K562 (cell line): Measurements from ENCODE around the gene ROR2. TPM values are rescaled to one million over a fixed set of nuclear protein-coding genes. Genes with fewer than 3 reads are reported as not detected.

Source experiments
- ARID4B ChIP-seq: sonication (generic); formaldehyde crosslinking; IDR thresholded peaks from 2 replicates; pipeline ENCODE4 v1.8.0; 2022; ENCODE audit warnings: mild to moderate bottlenecking, missing genetic modification reagents
- ATF3 ChIP-seq, 2 experiments: fragments of 450-650 bp in 1 of 2; sonication (generic) in 1 of 2; formaldehyde crosslinking in 1 of 2; IDR thresholded peaks in 1 of 2; conservative IDR thresholded peaks in 1 of 2; 2 replicates each; pipeline versions ENCODE4 v1.6.1 to v1.8.1; 2016 to 2023; ENCODE audit warnings: mild to moderate bottlenecking in 2 of 2, moderate library complexity in 2 of 2, inconsistent platforms in 1 of 2, missing genetic modification reagents in 1 of 2
- BHLHE40 ChIP-seq: IDR thresholded peaks from 2 replicates; pipeline ENCODE4 v1.6.1; 2011; ENCODE audit warnings: low read length, improper control_type of control experiment
- CCNT2 ChIP-seq: IDR thresholded peaks from 2 replicates; pipeline ENCODE4 v1.6.1; 2011; ENCODE audit warnings: borderline replicate concordance, low read depth, mild to moderate bottlenecking, moderate library complexity, mixed read lengths, low read length; ENCODE audit not compliant: insufficient read length; ENCODE audit errors: extremely low read depth
- ELF4 ChIP-seq: fragments of 450-650 bp; formaldehyde crosslinking; IDR thresholded peaks from 2 replicates; pipeline ENCODE4 v1.4.0; 2022; ENCODE audit warnings: missing genetic modification characterization
- HNRNPUL1 ChIP-seq: fragments of 200-400 bp; formaldehyde crosslinking; IDR thresholded peaks from 2 replicates; pipeline ENCODE4 v1.6.1; 2017; ENCODE audit warnings: low read length
- ILK ChIP-seq: fragments of 450-650 bp; IDR thresholded peaks from 2 replicates; pipeline ENCODE4 v1.6.1; 2016; ENCODE audit warnings: missing genetic modification characterization, low read depth, mild to moderate bottlenecking, missing compliant biosample characterization, moderate library complexity, borderline replicate concordance
- JUN ChIP-seq, 2 experiments: sonication (generic) in 1 of 2; formaldehyde crosslinking in 1 of 2; IDR thresholded peaks; 2 replicates each; pipeline versions ENCODE4 v1.6.1 to v1.8.0; 2012 to 2022; ENCODE audit warnings: borderline replicate concordance in 2 of 2, mild to moderate bottlenecking in 2 of 2, improper control_type of control experiment in 1 of 2, low read depth in 1 of 2, low read length in 1 of 2, missing genetic modification reagents in 1 of 2
- KDM2B ChIP-seq: fragments of 250-450 bp; sonication (Bioruptor Pico); IDR thresholded peaks from 2 replicates; pipeline ENCODE4 v1.8.0; 2021; ENCODE audit warnings: mild to moderate bottlenecking, moderate library complexity
- KHSRP ChIP-seq: fragments of 450-650 bp; IDR thresholded peaks from 2 replicates; pipeline ENCODE4 v1.6.1; 2017
- L3MBTL2 ChIP-seq: fragments of 450-650 bp; IDR thresholded peaks from 2 replicates; pipeline ENCODE4 v1.6.1; 2016; ENCODE audit warnings: mild to moderate bottlenecking, moderate library complexity
- MIER1 ChIP-seq: fragments of 450-650 bp; IDR thresholded peaks from 2 replicates; pipeline ENCODE4 v1.6.1; 2016; ENCODE audit warnings: antibody characterized with exemption, mild to moderate bottlenecking, low read depth
- NCOR1 ChIP-seq: fragments of 450-650 bp; IDR thresholded peaks from 2 replicates; pipeline ENCODE4 v1.6.1; 2016; ENCODE audit warnings: mild to moderate bottlenecking, moderate library complexity
- PHF8 ChIP-seq: fragments of 200-600 bp; sonication (generic); IDR thresholded peaks from 2 replicates; pipeline ENCODE4 v1.6.1; 2012; ENCODE audit warnings: mixed run types, mild to moderate bottlenecking, inconsistent platforms, low read length, moderate library complexity, borderline replicate concordance
- POLR2AphosphoS5 ChIP-seq: IDR thresholded peaks from 2 replicates; pipeline ENCODE4 v1.6.1; 2011; ENCODE audit warnings: mild to moderate bottlenecking, low read depth, low read length, moderate library complexity; ENCODE audit not compliant: control insufficient read depth, insufficient read depth
- PTTG1 ChIP-seq: fragments of 450-650 bp; IDR thresholded peaks from 2 replicates; pipeline ENCODE4 v1.6.1; 2016; ENCODE audit warnings: low read depth, mild to moderate bottlenecking, missing genetic modification characterization, missing compliant biosample characterization
- SMAD2 ChIP-seq: fragments of 150-350 bp; IDR thresholded peaks from 2 replicates; pipeline ENCODE4 v1.6.1; 2014; ENCODE audit warnings: low read depth, mild to moderate bottlenecking, low read length
- USF2 ChIP-seq: sonication (generic); formaldehyde crosslinking; IDR thresholded peaks from 2 replicates; pipeline ENCODE4 v1.5.0; 2020; ENCODE audit warnings: missing genetic modification reagents
- ZBTB7A ChIP-seq: IDR thresholded peaks from 2 replicates; pipeline ENCODE4 v1.6.1; 2011; ENCODE audit warnings: low read depth, mild to moderate bottlenecking, low read length, moderate library complexity, borderline replicate concordance; ENCODE audit not compliant: control insufficient read depth
- ZNF79 ChIP-seq: fragments of 250-450 bp; sonication (Bioruptor Pico); IDR thresholded peaks from 2 replicates; pipeline ENCODE4 v1.4.0; 2020; ENCODE audit warnings: low read depth, mild to moderate bottlenecking, moderate library complexity
- ZNF830 ChIP-seq: fragments of 250-450 bp; sonication (Bioruptor Pico); IDR thresholded peaks from 2 replicates; pipeline ENCODE4 v1.5.0; 2021; ENCODE audit warnings: mild to moderate bottlenecking
- polyA plus RNA-seq, 8 experiments: library from polyadenylated mRNA; depleted of rRNA in 4 of 8; stranded (reverse) in 5 of 8; unstranded in 3 of 8; fragments of >200 nt; fragmentation: Nextera tagmentation in 2 of 8; fragmentation: Illumina TruSeq in 1 of 8; extraction: Ambion mirVana in 2 of 8; extraction: Trizol in 1 of 8; gene quantifications; 2 replicates each; pipeline versions ENCODE4 v1.2.1 to v1.2.3, GENCODE V29; 2011 to 2014; ENCODE audit warnings: inconsistent platforms in 1 of 8, missing spikeins in 1 of 8
- total RNA-seq, 7 experiments: library from RNA; depleted of rRNA in 6 of 7; stranded (reverse); fragments of >200 nt in 6 of 7; fragmentation: Illumina TruSeq in 2 of 7; extraction: Trizol in 2 of 7; gene quantifications; 2 replicates each; pipeline versions ENCODE4 v1.2.1 to v1.2.3, GENCODE V29; 2011 to 2021; ENCODE audit warnings: low replicate concordance in 1 of 7

The ROR2 gene
- total and polyA plus RNA-seq, 9 of the 15 experiments (the other 6 are each of a cell fraction or from before 2014, with no cell fraction given), result 5.6 to 33.8 (median 15.3) TPM

- TF ChIP-seq PTTG1 (no peak), MIER1 (no peak), ARID4B (CRISPR knock-in tag) (peak; percentile 79), ZNF830 (CRISPR knock-in tag) (0 out of 2 replicates have a peak, but pooled peaks have one; percentile 66), CCNT2 (peak; percentile 95), NCOR1 (no peak), KDM2B (CRISPR knock-in tag) (no peak), ZNF79 (CRISPR knock-in tag) (0 out of 2 replicates have a peak, but pooled peaks have one; percentile 42), ATF3 (IDR thresholded peaks at IDR 0.05) (no peak), ATF3 (CRISPR knock-in tag; conservative IDR thresholded peaks at IDR 0.05) (peak; percentile 74), USF2 (peak; percentile 59), KHSRP (no peak), POLR2AphosphoS5 (peak; percentile 65; the same call in 1 of the 2 replicates), SMAD2 (no peak), L3MBTL2 (peak; percentile 99), PHF8 (peak; percentile 53; the same call in 1 of the 2 replicates), HNRNPUL1 (no peak), ELF4 (CRISPR knock-in tag) (0 out of 2 replicates have a peak, but pooled peaks have one; percentile 3), ILK (tag) (no peak), ZBTB7A (peak; percentile 93), BHLHE40 (peak; percentile 30), JUN (IDR thresholded peaks at IDR 0.05; ENCODE audit: borderline replicate concordance, low read depth, low read length) (peak; percentile 12; the same call in 1 of the 2 replicates), JUN (CRISPR knock-in tag; IDR thresholded peaks at IDR 0.05; ENCODE audit: borderline replicate concordance) (peak; percentile 92; the same call in 1 of the 2 replicates)
Observed at GRCh38 chr9:91900055-91900796, 49.8 kb downstream of the ROR2 start (continued).
